NCI-H460 (cell line): ENCODE results near the gene FUT9. TPM values are rescaled to one million over a fixed set of nuclear protein-coding genes. Genes with fewer than 3 reads are reported as not detected.

Experiments used
- DNase-seq: peaks from one replicate; pipeline ENCODE4 v3.0.0-alpha.2; 2016; ENCODE audit warnings: low read depth; ENCODE audit errors: extremely low read depth
- total RNA-seq: library from RNA; depleted of rRNA; stranded (reverse); fragments of >200 nt; shearing (Covaris generic); gene quantifications from 2 replicates; pipeline ENCODE4 v1.2.3, GENCODE V29; 2014

The FUT9 gene
- total RNA-seq, 1 experiment from 2014 or later = 0.05 TPM

DNA sequence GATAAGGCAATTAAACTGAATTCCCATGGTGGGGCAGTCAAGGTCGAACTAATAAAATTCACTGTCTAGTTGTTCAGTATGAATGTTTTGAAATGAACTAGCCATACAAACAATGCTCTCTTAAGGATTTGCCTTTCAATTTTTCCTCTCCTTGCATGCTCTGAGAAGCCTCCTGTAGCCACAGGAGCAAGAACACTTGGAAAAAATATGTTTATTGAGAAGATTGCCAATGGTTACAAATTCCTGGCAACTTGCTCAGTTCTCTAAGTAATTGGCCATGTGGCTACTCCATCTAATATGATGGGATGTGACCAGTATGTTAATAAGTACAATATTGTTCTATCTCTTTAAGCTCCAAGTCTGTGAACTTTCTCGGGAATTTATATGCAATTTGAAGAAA, 49.4 kb downstream of the FUT9 start:
- no peak for DNase-seq

DNA sequence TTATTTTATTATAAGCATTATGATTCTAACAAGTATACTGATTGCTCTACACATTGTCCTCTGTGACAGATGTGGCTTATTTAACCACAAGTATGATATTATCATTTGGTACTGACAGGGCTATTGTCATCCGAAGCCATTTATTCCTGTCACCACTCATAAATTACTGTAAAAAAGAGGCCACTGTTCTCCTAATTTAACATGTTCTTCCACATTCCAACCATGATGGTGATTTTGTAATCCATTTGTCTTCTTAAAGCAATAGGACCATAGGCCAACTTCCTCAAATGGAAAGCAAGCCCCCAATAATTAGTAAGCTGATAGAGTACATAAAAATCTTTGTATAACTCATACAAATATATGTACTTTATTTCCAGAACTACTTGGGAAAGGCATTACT, 50.6 kb downstream of the FUT9 start:
- no peak for DNase-seq

DNA sequence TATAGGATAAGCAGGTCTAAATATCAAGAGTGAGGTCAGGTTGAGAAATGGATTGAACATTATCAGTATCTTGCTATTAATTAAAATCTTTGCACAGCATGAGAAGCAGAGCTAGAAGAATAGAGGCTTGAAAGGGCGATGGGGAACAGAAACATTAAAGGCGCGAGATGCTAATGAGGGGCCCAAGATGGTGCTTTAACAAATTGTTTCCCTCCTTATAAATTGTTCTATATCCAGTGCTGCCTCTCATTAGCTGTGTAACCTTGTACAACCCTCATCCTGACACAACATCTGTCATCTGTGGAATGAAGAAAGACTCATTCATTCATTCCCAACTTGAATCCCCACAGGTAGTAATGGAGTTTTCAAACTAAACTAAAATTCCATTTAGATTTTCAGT, 57.8 kb downstream of the FUT9 start:
- DNase-seq = no peak

DNA sequence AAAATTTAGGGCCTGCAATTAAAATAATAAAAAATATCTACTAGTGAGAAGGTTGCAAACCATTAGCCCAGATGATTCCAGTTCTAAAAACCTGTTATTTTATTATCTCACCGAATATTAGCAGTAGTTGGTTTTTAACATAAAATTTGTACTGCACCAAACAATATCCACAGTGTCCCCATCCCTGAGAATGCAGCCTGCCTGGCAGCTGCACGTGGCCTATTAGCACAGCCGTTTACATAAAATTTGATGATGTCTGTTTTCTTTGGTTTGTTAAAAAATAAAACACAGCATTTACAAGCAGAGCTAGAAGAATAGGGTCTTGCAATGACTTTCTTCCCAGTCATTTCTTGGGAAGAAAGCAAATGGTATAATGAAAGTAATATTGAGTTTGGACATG, 58.2 kb downstream of the FUT9 start:
- no peak for DNase-seq

DNA sequence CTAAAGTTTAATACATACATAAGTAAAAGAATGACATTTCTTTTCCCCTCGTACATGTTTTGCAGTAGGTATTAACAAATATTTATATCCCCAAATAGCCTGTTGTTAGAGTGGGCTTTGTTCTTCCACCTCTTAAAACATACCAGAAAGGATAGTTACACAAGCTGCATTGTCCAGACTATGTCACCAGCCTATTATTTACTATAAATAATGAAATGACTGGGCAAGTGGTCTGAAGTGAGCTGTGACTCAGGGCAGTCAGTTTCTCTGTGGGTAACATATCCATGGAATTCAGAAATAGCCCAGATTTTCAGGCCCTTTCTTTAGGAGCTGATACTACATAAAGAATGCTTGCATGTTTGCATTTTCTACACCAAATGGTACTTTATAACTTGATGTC, 60.1 kb downstream of the FUT9 start:
- no peak for DNase-seq

DNA sequence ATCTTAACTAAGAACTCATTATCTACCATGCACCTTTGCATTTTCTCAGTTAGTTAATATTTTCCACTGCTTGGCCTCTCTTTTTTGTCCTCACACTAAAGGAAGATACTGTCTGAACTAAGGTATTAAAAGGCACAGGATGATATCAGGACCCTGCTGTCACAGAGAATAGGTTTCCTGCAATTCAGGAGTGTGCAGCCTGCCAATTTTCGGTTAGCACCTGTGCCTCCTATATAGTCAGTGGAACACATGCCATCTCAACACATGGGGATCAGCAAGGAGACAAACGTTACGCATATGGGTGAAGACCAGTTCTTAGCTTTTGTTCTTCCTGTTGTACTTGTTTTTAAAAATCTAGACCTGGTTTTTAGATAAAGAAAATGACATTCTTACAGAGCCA, 71.0 kb downstream of the FUT9 start:
- DNase-seq = no peak

DNA sequence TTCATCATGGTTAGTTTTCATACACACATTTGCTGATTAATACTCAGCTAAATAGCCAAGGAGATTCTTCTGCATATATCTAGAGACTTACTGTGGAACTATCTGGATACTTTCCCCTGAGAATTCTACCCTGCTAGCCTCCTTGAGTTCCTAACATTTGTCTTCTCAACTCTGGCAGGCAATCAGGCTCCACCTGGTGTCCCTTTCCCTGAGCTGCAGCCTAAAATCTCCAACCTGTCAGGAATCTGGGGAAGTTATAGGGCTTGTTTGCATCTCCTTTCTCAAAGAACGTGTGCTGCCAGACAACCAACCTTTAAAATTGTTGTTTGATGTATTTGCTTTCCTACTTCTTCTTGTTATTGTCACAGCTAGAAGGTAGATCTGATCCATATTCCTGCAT, 73.4 kb downstream of the FUT9 start:
- DNase-seq = no peak

DNA sequence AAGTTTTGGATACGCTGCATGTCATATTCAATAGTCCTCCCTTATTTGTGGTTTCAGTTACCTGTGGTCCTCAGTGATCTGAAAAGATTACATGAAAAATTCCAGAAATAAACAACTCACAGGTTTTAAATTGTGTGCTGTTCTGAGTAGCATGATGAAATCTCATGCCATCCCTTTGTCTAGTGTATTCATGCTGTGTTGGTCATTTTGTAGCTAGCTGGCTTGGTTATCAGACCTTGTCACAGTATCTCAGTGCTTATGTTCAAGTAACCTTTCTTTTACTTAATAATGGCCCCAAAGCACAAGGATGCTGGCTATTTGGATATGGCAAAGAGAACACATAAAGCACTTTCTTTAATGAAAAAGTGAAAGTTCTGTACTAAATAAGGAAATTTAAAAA, 78.3 kb downstream of the FUT9 start:
- no peak for DNase-seq

DNA sequence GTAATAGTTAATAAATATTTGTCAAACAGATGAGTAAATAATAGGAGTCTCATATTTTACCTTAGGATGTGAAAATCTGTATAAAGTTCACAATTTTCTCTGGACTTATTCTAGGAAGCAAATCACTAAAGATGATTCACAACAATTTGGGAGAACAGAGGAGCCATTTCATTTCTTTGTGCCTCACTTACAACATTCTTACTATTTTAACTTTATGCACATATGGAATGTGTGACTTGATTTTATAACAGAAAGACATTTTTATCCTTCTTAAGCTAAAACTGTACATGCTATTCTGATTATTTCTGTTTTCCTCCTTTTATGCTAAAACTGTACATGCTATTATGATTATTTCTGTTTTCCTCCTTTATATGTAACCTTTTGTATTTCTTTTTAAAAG, 83.3 kb downstream of the FUT9 start:
- DNase-seq = no peak

DNA sequence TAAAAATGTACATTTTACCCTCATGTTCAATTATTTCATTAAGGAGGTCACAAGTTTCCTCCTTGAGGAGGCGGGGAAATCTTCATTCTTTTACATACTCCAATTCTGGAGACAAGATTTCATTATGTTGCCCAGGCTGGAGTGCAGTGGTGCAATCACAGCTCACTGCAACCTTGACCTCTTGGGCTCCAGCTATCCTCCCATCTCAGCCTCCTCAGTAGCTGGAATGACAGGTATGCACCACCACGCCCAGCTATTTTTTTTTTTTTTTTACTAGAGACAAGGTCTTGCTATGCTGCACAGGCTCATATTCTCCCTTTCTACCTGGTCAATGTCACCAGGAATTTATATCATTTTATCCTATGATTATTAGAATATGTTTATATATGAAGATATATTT, 85.8 kb downstream of the FUT9 start:
- no peak for DNase-seq

DNA sequence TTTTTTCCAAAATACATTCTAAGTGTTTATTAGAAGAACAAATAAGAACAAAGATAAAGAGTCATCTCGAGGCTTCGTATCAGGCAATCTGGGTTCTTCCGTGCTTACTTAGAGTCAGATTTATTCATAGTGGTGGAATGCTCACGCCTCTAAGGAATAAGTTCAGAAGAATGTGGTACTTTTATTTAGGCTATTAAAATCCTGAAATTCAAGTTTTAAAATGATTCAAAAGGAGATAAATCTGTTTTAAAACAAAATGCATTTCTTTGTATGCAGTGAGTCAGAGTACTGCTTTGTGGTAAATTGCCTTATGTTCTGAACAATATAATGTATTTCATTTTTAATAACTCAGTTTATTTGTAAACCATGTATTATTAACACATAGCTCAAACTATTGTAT, 89.1 kb downstream of the FUT9 start:
- DNase-seq = no peak

DNA sequence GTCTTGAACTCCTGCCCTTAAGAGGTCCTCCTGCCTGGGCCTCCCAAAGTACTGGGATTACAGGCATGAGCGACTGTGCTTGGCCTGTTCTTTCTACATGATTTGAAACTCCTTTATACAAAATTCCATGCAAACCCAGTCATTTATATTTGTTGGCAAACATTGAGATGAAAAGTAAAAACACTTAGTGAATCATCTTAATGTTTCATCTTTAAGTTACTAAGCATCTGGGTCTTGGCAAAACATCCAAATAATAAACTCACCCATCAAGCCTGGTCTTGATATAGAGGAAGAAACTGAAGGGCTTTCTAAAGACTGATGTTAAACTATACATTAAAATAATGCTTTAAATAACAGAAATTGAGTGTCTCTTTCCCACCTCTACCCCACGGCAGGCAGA, 95.1 kb downstream of the FUT9 start:
- no peak for DNase-seq

DNA sequence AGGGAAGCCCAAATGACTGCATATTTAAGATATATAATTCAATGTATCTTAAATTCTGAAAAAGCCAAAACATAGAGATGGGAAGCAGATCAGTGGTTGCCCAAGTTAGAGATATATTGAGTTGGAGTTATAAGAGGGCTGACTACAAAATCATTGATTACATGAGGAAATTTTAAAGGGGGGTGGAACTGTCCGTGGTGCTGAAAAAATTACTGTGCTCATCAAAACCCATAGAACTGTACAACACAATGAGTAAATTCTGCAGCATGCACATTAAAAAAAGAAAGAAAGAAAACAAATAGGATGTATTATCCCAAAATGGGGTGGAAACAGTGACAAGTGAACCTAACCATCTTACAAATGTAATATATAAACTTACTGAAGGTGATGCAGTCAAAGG, 100.9 kb downstream of the FUT9 start:
- DNase-seq = no peak

DNA sequence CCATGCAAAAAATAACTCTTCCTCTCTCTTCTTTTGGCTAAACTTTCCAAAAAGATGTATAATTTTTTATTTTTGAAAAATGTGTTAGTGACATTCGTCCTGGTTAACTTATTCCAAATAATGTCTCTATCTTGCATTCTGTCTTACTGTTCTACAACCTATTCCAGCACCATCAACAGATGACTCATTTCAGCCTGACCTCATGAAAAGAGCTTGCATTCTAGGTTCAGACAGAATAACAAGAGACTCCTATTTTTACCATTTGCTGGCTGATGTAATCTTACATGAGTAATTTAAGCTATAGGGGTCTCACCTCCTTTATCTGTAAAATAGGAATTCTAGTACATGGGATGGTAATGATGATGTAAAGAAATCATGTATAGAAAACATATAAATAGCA, 109.0 kb downstream of the FUT9 start:
- no peak for DNase-seq

DNA sequence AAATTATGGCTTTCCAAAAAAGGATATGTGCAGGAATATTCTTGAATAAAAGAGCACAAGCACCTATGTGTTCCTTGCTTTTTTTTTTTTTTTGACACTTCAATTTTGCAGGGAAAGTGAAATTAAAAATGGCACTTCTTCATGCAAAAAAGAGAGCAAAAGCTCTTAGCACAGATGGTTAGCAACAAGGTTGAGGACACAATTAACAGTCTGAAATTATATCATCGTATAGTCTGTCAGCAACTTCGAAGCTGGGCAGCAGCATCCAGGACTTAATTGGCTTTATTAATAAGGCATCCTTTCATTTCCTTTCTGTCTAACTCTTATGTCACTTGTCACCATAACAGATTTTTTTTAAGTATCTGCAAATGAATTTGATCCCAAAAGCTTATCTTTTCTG, 122.6 kb downstream of the FUT9 start:
- no peak for DNase-seq

DNA sequence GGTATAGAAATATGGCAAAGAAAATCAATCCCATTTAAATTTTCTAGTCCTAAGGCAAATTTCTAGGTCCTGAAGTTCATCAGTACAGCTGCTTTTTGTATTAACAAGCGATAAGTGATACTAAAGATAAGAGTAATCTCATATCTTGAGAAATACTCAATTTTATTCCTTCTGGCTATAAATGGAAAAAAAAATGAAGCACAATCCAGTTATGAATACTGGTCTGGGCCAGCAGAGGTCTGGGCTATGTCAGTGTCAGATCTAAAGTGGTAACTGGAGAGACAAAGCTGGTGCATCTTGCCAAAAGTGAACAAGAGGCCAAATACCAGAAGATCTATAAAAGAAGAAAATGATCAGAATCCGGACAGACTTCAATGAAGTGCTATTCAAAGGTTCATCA, 126.4 kb downstream of the FUT9 start:
- no peak for DNase-seq

DNA sequence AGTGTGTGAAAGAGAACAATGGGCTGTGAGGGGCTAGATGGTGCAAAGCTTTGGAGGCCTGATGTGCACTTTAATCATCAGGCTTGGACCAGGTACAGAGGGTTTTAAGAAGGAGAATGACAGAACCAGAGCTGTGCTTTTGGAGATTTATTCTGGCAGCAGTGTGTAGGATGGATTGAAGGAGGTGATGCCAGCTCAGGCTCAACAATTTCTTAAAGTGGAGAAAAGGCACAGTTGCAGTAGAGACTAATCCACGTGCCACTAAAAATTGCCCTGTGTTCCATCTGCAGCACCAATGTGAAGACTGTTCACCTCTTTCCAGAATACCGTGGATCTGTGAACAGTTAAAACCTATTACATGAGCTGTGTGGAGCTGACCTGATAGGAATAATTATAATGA, 134.7 kb downstream of the FUT9 start:
- no peak for DNase-seq

DNA sequence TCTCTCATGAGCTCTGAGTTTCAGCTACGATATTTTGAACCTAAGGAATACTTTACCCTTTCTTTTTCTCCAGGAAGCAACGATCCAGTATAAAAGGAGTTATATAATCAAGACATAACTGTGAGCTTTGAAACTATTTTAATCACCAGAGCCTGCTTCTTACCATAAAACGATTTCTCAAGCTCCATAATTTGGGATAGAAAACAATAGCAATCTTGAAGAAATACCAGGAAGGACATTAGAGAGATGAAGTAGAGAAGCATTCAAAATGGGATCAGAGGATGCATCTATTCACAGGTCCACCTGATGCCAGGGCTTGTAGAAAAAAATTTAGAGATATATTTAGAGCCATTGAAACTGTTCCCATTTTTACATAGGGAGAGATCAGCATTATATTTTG, 135.9 kb downstream of the FUT9 start:
- DNase-seq = no peak

DNA sequence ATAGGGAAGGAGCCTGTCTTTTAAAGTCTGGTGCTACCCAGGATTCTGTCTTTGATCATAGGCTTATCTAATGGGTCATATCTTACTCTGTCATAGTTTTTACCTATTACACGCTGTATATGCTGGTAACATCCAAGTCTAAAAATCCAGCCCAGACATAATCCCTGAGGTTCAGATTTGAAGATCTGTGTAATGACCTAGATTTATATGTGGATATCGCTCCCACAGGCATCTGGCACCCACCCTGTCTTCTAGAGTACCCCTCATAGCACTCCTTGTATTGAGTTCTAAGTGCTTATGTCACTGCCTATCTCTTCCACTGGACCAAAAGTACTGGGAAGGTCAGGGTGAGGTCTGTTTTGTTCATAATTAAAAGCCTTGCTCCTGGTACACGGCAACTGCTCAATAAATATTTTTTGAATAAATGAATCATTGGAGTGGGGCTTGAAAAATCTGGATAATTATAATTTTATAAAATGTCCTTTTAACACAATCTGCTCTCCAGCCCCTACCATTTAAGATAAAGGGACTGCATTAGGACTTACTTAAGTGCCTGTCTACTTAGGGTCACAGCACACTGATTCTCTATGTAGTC, 136.4 kb downstream of the FUT9 start:
- DNase-seq = no peak

DNA sequence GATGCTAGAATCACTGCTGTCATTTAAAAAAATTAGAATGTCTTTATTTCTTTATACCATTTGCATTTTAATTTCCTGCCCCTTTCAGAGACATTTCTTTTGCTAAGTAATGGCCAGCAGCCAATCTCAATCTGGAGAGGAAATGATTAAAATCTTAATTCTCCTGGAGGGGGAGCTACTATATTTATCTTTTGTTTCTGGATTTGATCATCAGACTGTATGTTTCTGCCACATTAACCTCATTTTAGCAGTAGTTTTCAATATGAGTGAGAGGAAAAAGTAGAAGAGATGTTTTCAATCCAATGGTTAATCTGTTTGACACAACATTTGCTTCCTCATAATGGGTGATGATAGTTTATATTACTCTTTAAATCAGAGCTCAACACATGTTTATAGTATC, 138.0 kb downstream of the FUT9 start:
- DNase-seq = no peak

DNA sequence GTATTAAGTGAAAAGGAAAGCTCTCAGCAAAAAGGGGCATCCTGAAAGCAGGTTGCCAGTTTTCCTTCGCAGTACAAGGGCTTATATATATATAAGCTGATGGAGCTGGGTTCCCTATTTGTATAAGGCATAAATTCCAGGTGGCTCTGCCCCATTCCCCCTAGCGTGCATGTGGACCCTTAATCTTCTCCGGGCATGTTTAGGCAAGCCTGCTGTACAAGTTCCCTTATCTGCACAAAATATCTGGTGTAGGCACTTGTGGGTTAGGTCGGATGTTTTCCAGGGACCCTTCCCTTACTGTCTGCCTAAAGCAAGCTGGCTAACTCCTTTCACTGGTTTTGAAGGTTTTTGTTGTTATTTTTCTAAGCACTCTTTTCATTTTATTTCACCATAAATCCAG, 140.7 kb downstream of the FUT9 start:
- no peak for DNase-seq

DNA sequence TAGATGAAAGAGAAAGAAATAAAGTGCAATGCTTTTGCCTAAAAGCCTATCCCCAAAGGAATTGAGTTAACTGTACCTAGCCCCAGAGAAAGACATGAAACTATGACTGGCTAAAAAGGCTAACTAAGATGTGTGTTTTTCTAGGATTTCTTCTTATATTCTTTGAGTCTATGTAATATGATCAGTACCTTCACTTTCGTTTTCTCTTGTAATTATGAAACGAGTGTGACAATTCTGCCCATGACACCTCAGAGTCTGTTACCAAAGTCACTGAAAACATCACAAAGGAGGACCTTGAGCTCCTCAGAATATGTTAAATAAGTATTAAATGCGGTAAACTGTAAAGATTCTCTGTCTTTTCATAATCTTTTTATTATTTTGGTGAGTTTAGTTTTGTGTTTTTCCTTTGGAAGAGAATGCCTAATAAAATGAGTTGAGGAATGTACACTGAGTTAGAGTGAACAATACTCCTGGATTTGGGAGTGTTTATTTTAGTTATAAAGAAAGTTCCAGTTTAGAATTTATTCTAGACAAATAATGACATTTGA, 141.3 kb downstream of the FUT9 start:
- DNase-seq = no peak

DNA sequence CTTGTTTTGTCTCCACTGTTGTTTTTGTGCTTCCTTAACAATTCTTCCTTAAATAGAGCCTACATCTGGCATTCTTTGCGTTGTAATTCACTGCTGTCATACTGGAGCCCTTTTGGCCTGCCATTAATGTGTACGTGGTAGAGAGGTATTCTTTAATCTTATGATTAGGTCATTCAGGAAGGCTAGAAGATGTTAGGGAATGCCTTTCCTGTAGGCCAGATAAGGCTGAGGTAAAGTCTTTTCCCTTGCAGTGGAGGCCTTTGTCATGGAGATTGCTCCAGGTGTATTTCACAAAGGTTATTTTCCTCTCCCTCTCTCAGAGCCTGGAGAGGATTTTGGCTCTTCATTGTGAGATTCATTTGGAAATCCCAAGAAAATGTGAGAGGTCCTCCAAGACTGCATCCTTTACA, 146.9 kb downstream of the FUT9 start:
- no peak for DNase-seq
